Measurements from ENCODE around the gene MB21D2.
A peak's percentile ranks its signal among the peaks of the same experiment; 100 is the strongest.

Gene MB21D2

GRCh38 chr3:192835818-192836815 is 81.5 kb downstream of the MB21D2 start:
- no peak overlapping the region for H3K4me3 ChIP-seq (ENCODE audit: control insufficient read depth, low read depth, low read length)
- peak; percentile 37 for DNase-seq (ENCODE audit: low read depth)
- no peak for TF ChIP-seq CTCF (IDR thresholded peaks at IDR 0.05; ENCODE audit: control insufficient read depth, insufficient read depth, low read depth, low read length, missing control alignments)

- no peak for DNase-seq (ENCODE audit: low read depth)
- H3K4me3 ChIP-seq (ENCODE audit: control insufficient read depth, low read depth, low read length), result no peak overlapping the region
- TF ChIP-seq CTCF (IDR thresholded peaks at IDR 0.05; ENCODE audit: control insufficient read depth, insufficient read depth, low read depth, low read length, missing control alignments), result no peak
Measured at GRCh38 chr3:192834428-192834827, 83.2 kb downstream of the MB21D2 start.

- DNase-seq (ENCODE audit: low read depth), result peak; percentile 59
- TF ChIP-seq CTCF (IDR thresholded peaks at IDR 0.05; ENCODE audit: control insufficient read depth, insufficient read depth, low read depth, low read length, missing control alignments), result no peak
- H3K4me3 ChIP-seq (ENCODE audit: control insufficient read depth, low read depth, low read length), result 0 out of 2 replicates have a peak overlapping the region, but pooled peaks have one; percentile 6
Measured at GRCh38 chr3:192833177-192833890, 84.3 kb downstream of the MB21D2 start.

GRCh38 chr3:192831801-192832347 is 85.8 kb downstream of the MB21D2 start:
- DNase-seq (ENCODE audit: low read depth), result no peak
- H3K4me3 ChIP-seq (ENCODE audit: control insufficient read depth, low read depth, low read length), result no peak overlapping the region
- no peak for TF ChIP-seq CTCF (IDR thresholded peaks at IDR 0.05; ENCODE audit: control insufficient read depth, insufficient read depth, low read depth, low read length, missing control alignments)

GRCh38 chr3:192831111-192831644 is 86.5 kb downstream of the MB21D2 start:
- H3K4me3 ChIP-seq (ENCODE audit: control insufficient read depth, low read depth, low read length), result no peak overlapping the region
- no peak for TF ChIP-seq CTCF (IDR thresholded peaks at IDR 0.05; ENCODE audit: control insufficient read depth, insufficient read depth, low read depth, low read length, missing control alignments)
- peak; percentile 77 for DNase-seq (ENCODE audit: low read depth)

Data from AG09309 (cell line).